HepG2 (cell line): ENCODE measurements around the gene TNFAIP8L1. TPM values are rescaled to one million over a fixed set of nuclear protein-coding genes. Genes with fewer than 3 reads are reported as not detected.

Experiments used
- ATAC-seq: fragments of 200-7000 bp; cut with Tn5 transposase; 3 replicates; pipeline ENCODE4 v1.9.1; 2020; ENCODE audit warnings: mild to moderate bottlenecking, moderate library complexity
- BruUV-seq: library from RNA; stranded (reverse); fragments of 400-500 nt; replicated peaks from 2 replicates; lab custom pipeline; 2021; lab: Mats Ljungman, UMichigan
- CTCF ChIA-PET: fragments of 300-600 bp; formaldehyde crosslinking; extraction: SDS; loops from one replicate; lab custom pipeline; 2021; ENCODE audit warnings: low total read pairs, inconsistent platforms, low intra/inter-chr PET ratio; lab: Yijun Ruan, JAX
- POLR2A ChIA-PET: fragments of 350-600 bp; sonication (Branson Sonifier 250); formaldehyde crosslinking; loops from one replicate; lab custom pipeline; 2020; ENCODE audit warnings: antibody characterized with exemption, inconsistent platforms; lab: Yijun Ruan, JAX
- DNase-seq: peaks from one replicate; pipeline ENCODE4 v3.0.0-alpha.2; 2015; ENCODE audit warnings: low spot score
- FAIRE-seq: peaks from 3 replicates; lab custom pipeline; 2011; peaks lifted over from hg19 to GRCh38; lab: Jason Lieb, UNC
- H2AFZ ChIP-seq: one replicate; pipeline ENCODE4 v1.6.1; 2011; ENCODE audit warnings: low read length, inconsistent platforms
- H3K27ac ChIP-seq: fragments of 300-600 bp; 3 replicates; pipeline ENCODE4 v1.8.0; 2011; ENCODE audit warnings: mixed run types, mild to moderate bottlenecking, mixed read lengths, low read length, inconsistent platforms; ENCODE audit not compliant: insufficient read depth; ENCODE audit errors: extremely low read length
- H3K27me3 ChIP-seq, 2 experiments: fragments of 200-600 bp in 1 of 2; 2 replicates in 1 of 2; 3 replicates in 1 of 2; pipeline versions ENCODE4 v1.6.0 to v1.8.0; 2011; ENCODE audit warnings: low read length in 2 of 2, mild to moderate bottlenecking in 2 of 2, moderate library complexity in 2 of 2, inconsistent platforms in 1 of 2; ENCODE audit not compliant: insufficient read depth in 2 of 2, control insufficient read depth in 1 of 2
- H3K36me3 ChIP-seq, 2 experiments: fragments of 200-600 bp in 1 of 2; replicated peaks in 1 of 2; 2 replicates in 1 of 2; 3 replicates in 1 of 2; pipeline versions ENCODE4 v1.5.1 to v1.8.0; 2011; ENCODE audit warnings: low read length in 2 of 2, inconsistent platforms in 1 of 2; ENCODE audit not compliant: insufficient read depth in 2 of 2, control insufficient read depth in 1 of 2
- H3K4me1 ChIP-seq: 2 replicates; pipeline ENCODE4 v1.5.1; 2012; ENCODE audit warnings: low read length, inconsistent platforms; ENCODE audit not compliant: insufficient read depth
- H3K4me2 ChIP-seq: 2 replicates; pipeline ENCODE4 v1.6.0; 2011; ENCODE audit warnings: low read depth, low read length, inconsistent platforms
- H3K4me3 ChIP-seq, 3 experiments: fragments of 200-600 bp in 1 of 3; sonication (generic), shearing (Covaris generic) in 1 of 3; replicated peaks in 1 of 3; 2 replicates each; pipeline ENCODE4 v1.5.1; 2011 to 2016; ENCODE audit warnings: low read length in 3 of 3, inconsistent platforms in 2 of 3, low read depth in 2 of 3, mild to moderate bottlenecking in 2 of 3, control low read depth in 1 of 3, mixed read lengths in 1 of 3; ENCODE audit not compliant: insufficient read depth in 1 of 3
- H3K79me2 ChIP-seq: one replicate; pipeline ENCODE4 v1.6.1; 2011; ENCODE audit warnings: low read length, inconsistent platforms; ENCODE audit not compliant: insufficient read depth
- H3K9ac ChIP-seq: 2 replicates; pipeline ENCODE4 v1.6.0; 2011; ENCODE audit warnings: mild to moderate bottlenecking, low read depth, low read length, inconsistent platforms; ENCODE audit not compliant: insufficient read depth
- H3K9me3 ChIP-seq: 2 replicates; pipeline ENCODE4 v1.5.1; 2012; ENCODE audit warnings: mild to moderate bottlenecking, low read length
- H4K20me1 ChIP-seq: 2 replicates; pipeline ENCODE4 v1.6.0; 2011; ENCODE audit warnings: inconsistent platforms, mild to moderate bottlenecking, low read length, moderate library complexity; ENCODE audit not compliant: insufficient read depth
- AGO2 ChIP-seq: fragments of 200-400 bp; formaldehyde crosslinking; optimal IDR thresholded peaks from 2 replicates; pipeline ENCODE3; 2017; ENCODE audit warnings: mild to moderate bottlenecking, low read depth, low read length, moderate library complexity
- AKAP8 ChIP-seq: sonication (generic); formaldehyde crosslinking; IDR thresholded peaks from 2 replicates; pipeline ENCODE4 v1.5.1; 2020; ENCODE audit warnings: mild to moderate bottlenecking, missing genetic modification reagents
- FOSL1 ChIP-seq: sonication (generic); formaldehyde crosslinking; IDR thresholded peaks from 2 replicates; pipeline ENCODE4 v1.9.0; 2021; ENCODE audit warnings: missing genetic modification reagents, borderline replicate concordance
- FOXO1 ChIP-seq: sonication (generic); formaldehyde crosslinking; IDR thresholded peaks from 2 replicates; pipeline ENCODE4 v1.4.0; 2020; ENCODE audit warnings: missing genetic modification reagents
- HMGXB3 ChIP-seq: sonication (generic); formaldehyde crosslinking; IDR thresholded peaks from 2 replicates; pipeline ENCODE4 v1.4.0; 2020; ENCODE audit warnings: missing genetic modification reagents, borderline replicate concordance
- MLX ChIP-seq: IDR thresholded peaks from 2 replicates; pipeline ENCODE4 v1.6.1; 2016
- POLR2A ChIP-seq, 2 experiments: IDR thresholded peaks; 2 replicates each; pipeline ENCODE4 v1.6.1; 2011; ENCODE audit warnings: low read depth in 2 of 2, low read length in 2 of 2, mild to moderate bottlenecking in 1 of 2, moderate library complexity in 1 of 2; ENCODE audit not compliant: insufficient read depth in 1 of 2
- RBM22 ChIP-seq: fragments of 200-400 bp; formaldehyde crosslinking; optimal IDR thresholded peaks from 2 replicates; pipeline ENCODE3; 2017; ENCODE audit warnings: mild to moderate bottlenecking, low read length, moderate library complexity
- ZFP91 ChIP-seq: sonication (generic); formaldehyde crosslinking; IDR thresholded peaks from 2 replicates; pipeline ENCODE4 v1.9.0; 2022; ENCODE audit warnings: missing genetic modification reagents, mild to moderate bottlenecking, borderline replicate concordance
- ZNF326 ChIP-seq: sonication (generic); formaldehyde crosslinking; IDR thresholded peaks from 2 replicates; pipeline ENCODE4 v1.4.0; 2020; ENCODE audit warnings: missing genetic modification reagents, borderline replicate concordance
- WGBS: methylation state at CpG from one replicate; pipeline ENCODE4 v1.1.6; 2017; ENCODE audit warnings: low lambda C conversion rate; 5-methylcytosine and 5-hydroxymethylcytosine counted together
- in situ Hi-C: cut with HindIII; loops from 2 replicates; pipeline ENCODE4 v1.10.0; 2017; ENCODE audit warnings: low pct_unique_long_range_greater_than_20kb; ENCODE audit not compliant: extremely low pct_ligation_motif_present
- intact Hi-C: fragments of 100-400 bp; cut with micrococcal nuclease; formaldehyde crosslinking; loops from one replicate; pipeline ENCODE4 v1.10.0; 2022; ENCODE audit not compliant: unreplicated experiment
- polyA plus RNA-seq, 8 experiments: library from polyadenylated mRNA; depleted of rRNA in 3 of 8; stranded (reverse) in 7 of 8; unstranded in 1 of 8; fragments of >200 nt; fragmentation: Illumina TruSeq in 4 of 8; extraction: Trizol in 4 of 8; gene quantifications; 2 replicates each; pipeline versions ENCODE4 v1.2.1 to v1.2.3, GENCODE V29; 2011 to 2016; ENCODE audit warnings: low read depth in 4 of 8, missing spikeins in 1 of 8, mixed read lengths in 1 of 8; ENCODE audit not compliant: insufficient read depth in 1 of 8
- total RNA-seq, 5 experiments: library from RNA; depleted of rRNA; stranded (reverse); fragments of >200 nt; fragmentation: Illumina TruSeq; extraction: Trizol; gene quantifications; 2 replicates each; pipeline ENCODE4 v1.2.3, GENCODE V29; 2016; ENCODE audit warnings: low read depth in 1 of 5
- TF ChIP-seq, protein P1 (sequence below): sonication (generic); formaldehyde crosslinking; IDR thresholded peaks from 2 replicates; pipeline ENCODE4 v1.5.0; 2020; ENCODE audit warnings: missing genetic modification reagents, mild to moderate bottlenecking, borderline replicate concordance

Gene TNFAIP8L1
- total and polyA plus RNA-seq, 2 of the 13 experiments (the other 11 are each of a cell fraction or from before 2014, with no cell fraction given): 13.4 to 21.4 TPM

DNA sequence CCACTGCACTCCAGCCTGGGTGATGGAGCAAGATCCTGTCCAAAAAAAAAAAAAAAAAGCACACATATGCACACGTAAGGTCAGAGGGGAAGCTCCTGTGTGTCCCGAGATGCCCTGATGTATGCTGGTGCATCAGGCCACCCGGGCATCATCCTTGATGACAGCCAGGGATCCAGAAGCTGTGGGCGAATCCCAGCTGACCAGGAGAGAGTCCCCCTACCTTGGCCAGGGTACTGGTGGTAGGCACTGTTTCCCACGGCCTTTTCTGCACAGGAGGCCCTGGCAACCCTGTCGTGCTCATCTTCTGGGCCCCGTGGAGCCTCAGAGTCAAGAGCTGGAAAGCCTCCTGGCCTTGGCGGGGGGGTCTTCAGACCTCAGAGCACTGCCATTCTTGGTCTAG lies 16.8 kb downstream of the TNFAIP8L1 start:
- H4K20me1 ChIP-seq: peaks cover 9% of the 10 kb centered on the region; the same call in 1 of the 2 replicates
- DNase-seq (no peak), FAIRE-seq (no peak), ATAC-seq (no peak)
- no TSS peak for BruUV-seq
- H3K27me3 ChIP-seq: no peaks in the 10 kb centered on the region
- no peak overlapping the region for H2AFZ ChIP-seq
- H3K9me3 ChIP-seq: no peaks in the 10 kb centered on the region
- in situ Hi-C loops (no loop called here), intact Hi-C loops (no loop called here)
- WGBS: 93% methylated on average over 6 of the region's 8 CpGs
- no peaks in the 10 kb centered on the region for H3K79me2 ChIP-seq
- CTCF ChIA-PET: no interaction called here
- no peak overlapping the region for H3K4me3 ChIP-seq
- POLR2A ChIA-PET: interaction anchor here (1.2 kb wide), 1 partner anchor 135 kb away, joined by 3 read pairs; the partner anchor contains the start of gene FEM1A
- no peak overlapping the region for H3K27ac ChIP-seq
- peaks cover 20 to 56% of the 10 kb centered on the region in 2 experiments for H3K36me3 ChIP-seq
- peaks cover 17% of the 10 kb centered on the region for H3K4me1 ChIP-seq
- H3K9ac ChIP-seq: no peak overlapping the region
- H3K4me2 ChIP-seq: no peak overlapping the region
- TF ChIP-seq AGO2 (peak; percentile 94), ZFP91 (CRISPR knock-in tag) (0 out of 2 replicates have a peak, but pooled peaks have one; percentile 16), RBM22 (peak; percentile 86), MLX (CRISPR knock-in tag) (no peak), FOSL1 (no peak), FOXO1 (no peak), ZNF326 (peak; percentile 24; the same call in 1 of the 2 replicates), HMGXB3 (CRISPR knock-in tag) (no peak), POLR2A (IDR thresholded peaks at IDR 0.05; ENCODE audit: insufficient read depth in 1 of 2, low read depth in 2 of 2, low read length in 2 of 2) (peak in 1 of 2 experiments; percentile 14; a peak in 1 of 4 replicates), AKAP8 (CRISPR knock-in tag) (0 out of 2 replicates have a peak, but pooled peaks have one; percentile 6)
- TF ChIP-seq, protein P1, sequence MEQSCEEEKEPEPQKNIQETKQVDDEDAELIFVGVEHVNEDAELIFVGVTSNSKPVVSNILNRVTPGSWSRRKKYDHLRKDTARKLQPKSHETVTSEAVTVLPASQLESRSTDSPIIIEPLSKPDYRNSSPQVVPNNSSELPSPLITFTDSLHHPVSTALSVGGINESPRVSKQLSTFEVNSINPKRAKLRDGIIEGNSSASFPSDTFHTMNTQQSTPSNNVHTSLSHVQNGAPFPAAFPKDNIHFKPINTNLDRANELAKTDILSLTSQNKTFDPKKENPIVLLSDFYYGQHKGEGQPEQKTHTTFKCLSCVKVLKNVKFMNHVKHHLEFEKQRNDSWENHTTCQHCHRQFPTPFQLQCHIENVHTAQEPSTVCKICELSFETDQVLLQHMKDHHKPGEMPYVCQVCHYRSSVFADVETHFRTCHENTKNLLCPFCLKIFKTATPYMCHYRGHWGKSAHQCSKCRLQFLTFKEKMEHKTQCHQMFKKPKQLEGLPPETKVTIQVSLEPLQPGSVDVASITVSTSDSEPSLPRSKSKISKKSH: no peak
